Heart left ventricle (tissue), 16 donors: ENCODE measurements around the gene PSG7. TPM values are rescaled to one million over a fixed set of nuclear protein-coding genes. Genes with fewer than 3 reads are reported as not detected.
A peak's percentile ranks its signal among the peaks of the same experiment; 100 is the strongest.
"Not testable (repeated sequence)": the region's sequence is repeated elsewhere in the genome, so short reads cannot be mapped to it uniquely, and the experiment has no call there.

Experiments
- ATAC-seq, 4 donors: fragments of 200-7000 bp; cut with Tn5 transposase; one replicate each; pipeline ENCODE4 v1.9.1; 2020 to 2022; ENCODE audit warnings: moderate library complexity in 4 of 4, mild to moderate bottlenecking in 3 of 4, moderate number of reproducible peaks in 1 of 4
- DNase-seq, 5 donors: peaks; one replicate each; pipeline ENCODE4 v3.0.0-alpha.2; 2020
- H3K27ac ChIP-seq, 12 donors: fragments of 200-600 bp; sonication (generic) in 4 of 12; one replicate each; pipeline versions ENCODE4 v1.5.0 to v1.8.0; 2016 to 2022; ENCODE audit warnings: mild to moderate bottlenecking in 2 of 12
- H3K27me3 ChIP-seq, 9 donors: fragments of 200-600 bp; sonication (generic) in 2 of 9; one replicate each; pipeline versions ENCODE4 v1.5.1 to v1.8.0; 2016 to 2022; ENCODE audit warnings: mild to moderate bottlenecking in 3 of 9
- H3K36me3 ChIP-seq, 9 donors: fragments of 200-600 bp; sonication (generic) in 2 of 9; one replicate each; pipeline versions ENCODE4 v1.5.0 to v1.8.0; 2018 to 2022; ENCODE audit warnings: mild to moderate bottlenecking in 2 of 9
- H3K4me1 ChIP-seq, 12 donors: fragments of 200-600 bp; sonication (generic) in 4 of 12; one replicate each; pipeline versions ENCODE4 v1.5.0 to v1.8.0; 2016 to 2022; ENCODE audit warnings: mild to moderate bottlenecking in 3 of 12
- H3K4me3 ChIP-seq, 12 donors: fragments of 200-600 bp; sonication (generic) in 4 of 12; one replicate each; pipeline versions ENCODE4 v1.5.0 to v1.8.0; 2017 to 2022; ENCODE audit warnings: mild to moderate bottlenecking in 9 of 12, moderate library complexity in 4 of 12
- H3K9me3 ChIP-seq, 12 donors: fragments of 200-600 bp; sonication (generic) in 4 of 12; one replicate each; pipeline versions ENCODE4 v1.5.0 to v1.8.0; 2016 to 2022; ENCODE audit warnings: mild to moderate bottlenecking in 1 of 12
- POLR2A ChIP-seq, 2 donors: fragments of 450-650 bp; IDR thresholded peaks; one replicate each; pipeline ENCODE4 v1.6.1; 2017; ENCODE audit warnings: antibody characterized with exemption in 2 of 2, mild to moderate bottlenecking in 2 of 2, moderate library complexity in 2 of 2
- WGBS, 4 donors: extraction: QIAGEN DNeasy Blood & Tissue Kit in 2 of 4; methylation state at CpG; one replicate each; pipeline versions ENCODE4 v1.1.5 to v1.1.7; 2013 to 2018; 5-methylcytosine and 5-hydroxymethylcytosine counted together
- intact Hi-C, 10 donors: fragments of 100-400 bp; cut with DNase I; formaldehyde crosslinking; loops; one replicate each; pipeline versions ENCODE4 v1.11.1 to v1.14.2; 2022
- polyA plus RNA-seq, 2 donors: library from polyadenylated mRNA; stranded (reverse); fragments of 200-250 nt; gene quantifications; one replicate each; pipeline ENCODE4 v1.2.3, GENCODE V29; 2013
- total RNA-seq, 9 donors: library from RNA; depleted of rRNA in 2 of 9; stranded (reverse); fragments of >200 nt in 2 of 9; fragmentation: NEBNext Ultra II Directional in 3 of 9; extraction: Animal tissue kit (Norgen Biotek cat#: 25700) in 3 of 9; gene quantifications; one replicate each; pipeline versions ENCODE4 v1.1.0 to v1.2.4, GENCODE V29; 2016 to 2023
- TF ChIP-seq, protein P1 (sequence below), 12 donors: fragments of 200-600 bp; sonication (generic) in 4 of 12; IDR thresholded peaks; one replicate each; pipeline versions ENCODE4 v1.5.0 to v1.8.0; 2018 to 2022; ENCODE audit warnings: antibody characterized with exemption in 12 of 12, mild to moderate bottlenecking in 5 of 12
- donor health status: ischemic (EF 13 %, LVEDD 7.1; RV severe dilation, severe dysfunction).
- donor health status: healthy with polysubstance abuse.
- donor health status: DM: no; HTN: yes; CAD: no.
- donor health status: DM: no; HTN: no; CAD: no.
- donor health status: ischemic (EF 25% LVEDD 6.9; RV normal size, moderate dysfunction).
- donor health status: ischemic (EF 25% LVEDD 5.7; RV mildly dilated, moderate dysfunction).
- donor health status: healthy.
- donor health status: DM: yes; HTN: yes; CAD: no.
- donor health status: ischemic (EF 35%, LVEDD 5.7; RV mildly dilated, moderate dysfunction).
- donor health status: nonischemic (EF 11% LVEDD 7.7; RV severe dilation, severe dysfunction).
- donor health status: DM: yes; HTN: yes; CAD: no.
- donor health status: PGD.
- donor health status: ischemic (EF 29% LVEDD 5.4; RV normal size, mild dysfunction).
- donor health status: nonischemic (EF 23%, LVEDD 6.1; RV moderate dilation, normal function).

The PSG7 gene
- total and polyA plus RNA-seq, 11 donors = not detected

DNA sequence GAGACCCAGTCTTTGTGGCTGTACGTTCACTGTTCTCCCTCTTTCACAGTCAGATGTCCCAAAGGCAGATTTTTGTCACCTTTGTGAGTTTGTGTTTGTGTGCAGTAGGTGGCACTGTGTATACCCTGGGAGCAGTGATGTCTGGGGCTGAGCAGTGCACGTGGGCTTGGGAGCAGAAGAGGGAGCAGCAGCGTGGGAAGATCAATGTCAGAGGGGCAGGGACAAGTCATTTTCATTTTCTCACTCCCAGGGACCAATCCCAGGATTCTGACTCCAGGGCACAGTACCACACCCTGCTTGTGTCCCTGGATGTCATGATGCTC, 17.3 kb downstream of the PSG7 start:
- Histone ChIP-seq H3K9me3 (no peaks in the 10 kb centered on the region), H3K4me1 (no peaks in the 10 kb centered on the region), H3K27me3 (peaks cover 0 to 5% (median 0%) of the 10 kb centered on the region in 9 donors), H3K27ac (no peak overlapping the region), H3K36me3 (no peaks in the 10 kb centered on the region), H3K4me3 (no peak overlapping the region)
- ATAC-seq (no peak), DNase-seq (no peak)
- 5 to 13% (median 8%) methylated on average over 3 of the region's 3 CpGs for WGBS, 4 donors
- intact Hi-C loops = loop anchor here in 1 of 10 donors (10.0 kb wide), 1 partner anchor 165 kb away; the partner anchor contains the start of gene PSG2
- no peak for TF ChIP-seq POLR2A (IDR thresholded peaks at IDR 0.05)
- TF ChIP-seq, protein P1, sequence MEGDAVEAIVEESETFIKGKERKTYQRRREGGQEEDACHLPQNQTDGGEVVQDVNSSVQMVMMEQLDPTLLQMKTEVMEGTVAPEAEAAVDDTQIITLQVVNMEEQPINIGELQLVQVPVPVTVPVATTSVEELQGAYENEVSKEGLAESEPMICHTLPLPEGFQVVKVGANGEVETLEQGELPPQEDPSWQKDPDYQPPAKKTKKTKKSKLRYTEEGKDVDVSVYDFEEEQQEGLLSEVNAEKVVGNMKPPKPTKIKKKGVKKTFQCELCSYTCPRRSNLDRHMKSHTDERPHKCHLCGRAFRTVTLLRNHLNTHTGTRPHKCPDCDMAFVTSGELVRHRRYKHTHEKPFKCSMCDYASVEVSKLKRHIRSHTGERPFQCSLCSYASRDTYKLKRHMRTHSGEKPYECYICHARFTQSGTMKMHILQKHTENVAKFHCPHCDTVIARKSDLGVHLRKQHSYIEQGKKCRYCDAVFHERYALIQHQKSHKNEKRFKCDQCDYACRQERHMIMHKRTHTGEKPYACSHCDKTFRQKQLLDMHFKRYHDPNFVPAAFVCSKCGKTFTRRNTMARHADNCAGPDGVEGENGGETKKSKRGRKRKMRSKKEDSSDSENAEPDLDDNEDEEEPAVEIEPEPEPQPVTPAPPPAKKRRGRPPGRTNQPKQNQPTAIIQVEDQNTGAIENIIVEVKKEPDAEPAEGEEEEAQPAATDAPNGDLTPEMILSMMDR (IDR thresholded peaks at IDR 0.05) = peak in 1 of 12 donors; percentile 3

GRCh38 chr19:42919070-42919756, 17.8 kb downstream of the PSG7 start:
- H3K27me3 ChIP-seq, H3K4me1 ChIP-seq, H3K4me3 ChIP-seq, H3K27ac ChIP-seq, DNase-seq, H3K36me3 ChIP-seq, ATAC-seq, intact Hi-C loops, H3K9me3 ChIP-seq: not testable (repeated sequence)
- 66 to 74% (median 73%) methylated on average over 25 to 26 of the region's 26 CpGs for WGBS, 4 donors
- TF ChIP-seq, protein P1 (IDR thresholded peaks at IDR 0.05) = peak in 4 of 12 donors; percentile 11 to 20 (median 16)

DNA sequence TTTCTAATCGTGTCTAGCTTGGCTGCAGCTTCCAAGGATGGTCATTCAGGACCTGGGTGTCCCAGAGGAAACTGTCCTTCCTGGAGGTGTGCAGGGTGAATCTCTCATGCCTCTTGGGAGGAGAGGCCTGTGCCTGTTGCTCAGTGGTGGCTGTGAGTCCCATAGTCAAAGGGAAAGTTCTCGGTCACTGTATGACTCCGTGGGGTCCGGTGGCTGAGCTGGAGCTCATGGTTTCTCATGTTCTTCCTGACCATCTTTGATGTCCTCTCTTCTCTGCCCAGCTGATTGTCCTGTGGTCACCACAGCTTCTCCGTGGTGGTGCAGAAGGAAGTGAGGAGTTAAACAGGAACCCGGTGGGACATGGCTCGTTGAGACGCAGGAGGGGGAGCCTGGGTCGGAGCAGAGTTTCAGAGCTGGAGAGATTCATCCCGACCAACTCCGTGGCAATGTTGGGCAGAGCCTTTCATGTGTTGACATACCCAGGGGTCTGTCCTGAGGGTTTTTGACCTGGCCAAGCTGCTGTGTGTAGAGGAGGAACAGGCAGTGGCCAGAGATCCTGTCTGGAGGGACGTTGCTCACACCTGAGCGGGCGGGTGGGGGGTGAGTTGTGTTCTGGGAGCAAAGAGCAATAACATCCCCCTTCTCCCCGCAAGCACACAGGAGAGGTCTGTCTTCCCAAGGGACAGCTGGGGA, 18.5 kb downstream of the PSG7 start:
- DNase-seq, H3K4me3 ChIP-seq, H3K9me3 ChIP-seq, H3K27me3 ChIP-seq, H3K36me3 ChIP-seq, ATAC-seq, intact Hi-C loops, H3K4me1 ChIP-seq, H3K27ac ChIP-seq: not testable (repeated sequence)
- WGBS, 4 donors = 75 to 85% (median 78%) methylated on average over 11 to 15 of the region's 15 CpGs

- H3K36me3 ChIP-seq, H3K4me1 ChIP-seq, intact Hi-C loops, H3K27me3 ChIP-seq, DNase-seq, H3K27ac ChIP-seq, H3K9me3 ChIP-seq, ATAC-seq, H3K4me3 ChIP-seq: not testable (repeated sequence)
- 36 to 67% (median 55%) methylated on average over 1 of the region's 1 CpG for WGBS, 4 donors
Measured at GRCh38 chr19:42917634-42918033, 19.4 kb downstream of the PSG7 start, which contains the start of gene PSG6. Gene PSG6, minus strand, starts transcription at chr19:42917894. Its CDS starts 102 bp downstream, at chr19:42917792.

- H3K27ac ChIP-seq, H3K27me3 ChIP-seq, intact Hi-C loops, H3K4me1 ChIP-seq, H3K9me3 ChIP-seq, DNase-seq, H3K4me3 ChIP-seq, ATAC-seq, H3K36me3 ChIP-seq: not testable (repeated sequence)
- WGBS, 4 donors = 76 to 89% (median 83%) methylated on average over 1 of the region's 1 CpG
Measured at GRCh38 chr19:42916931-42917330, 20.1 kb downstream of the PSG7 start.

GRCh38 chr19:42913516-42913915, 23.5 kb downstream of the PSG7 start:
- H3K4me3 ChIP-seq, DNase-seq, H3K27me3 ChIP-seq, intact Hi-C loops, H3K36me3 ChIP-seq, H3K27ac ChIP-seq, H3K4me1 ChIP-seq, H3K9me3 ChIP-seq, ATAC-seq: not testable (repeated sequence)
- 80 to 87% (median 83%) methylated on average over 5 of the region's 5 CpGs for WGBS, 4 donors

DNA sequence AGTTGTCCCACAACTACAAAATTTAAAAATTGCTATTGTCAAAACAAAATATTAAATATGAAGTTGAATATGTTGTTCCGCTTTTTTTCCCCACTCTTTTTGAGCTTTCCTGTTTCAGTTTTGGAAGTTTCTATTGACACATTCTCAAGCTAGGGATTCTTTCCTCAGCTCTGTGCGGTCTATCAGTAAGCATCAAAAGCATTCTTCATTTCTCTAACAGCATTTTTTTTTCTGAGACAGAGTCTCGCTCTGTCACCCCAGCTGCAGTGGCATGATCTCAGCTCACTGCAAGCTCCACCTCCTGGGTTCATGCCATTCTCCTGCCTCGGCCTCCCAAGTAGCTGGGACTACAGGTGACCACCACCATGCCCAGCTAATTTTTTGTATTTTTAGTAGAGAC, 24.1 kb downstream of the PSG7 start:
- WGBS, 4 donors = 74 to 86% (median 85%) methylated on average over 4 of the region's 4 CpGs
- H3K36me3 ChIP-seq, H3K4me3 ChIP-seq, ATAC-seq, intact Hi-C loops, H3K27me3 ChIP-seq, H3K4me1 ChIP-seq, DNase-seq, H3K9me3 ChIP-seq, H3K27ac ChIP-seq: not testable (repeated sequence)

DNA sequence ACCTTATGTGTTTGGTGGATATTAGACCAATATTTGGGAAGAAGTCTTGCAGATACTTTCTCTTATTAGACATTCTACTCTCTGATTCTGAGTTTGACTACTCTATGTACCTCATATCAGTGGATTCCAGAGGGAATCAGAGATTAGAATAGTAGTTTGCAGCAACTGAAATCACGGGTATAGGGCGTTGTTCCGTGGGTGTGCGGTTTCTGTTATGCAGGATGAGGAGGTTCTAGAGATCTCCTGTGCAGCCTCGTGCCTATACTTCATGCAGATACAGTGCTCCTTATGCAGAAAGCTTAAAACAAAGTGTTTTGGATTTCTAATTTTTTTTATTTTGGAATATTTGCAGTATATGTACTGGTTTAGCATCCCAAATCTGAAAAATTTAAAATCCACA, 25.3 kb downstream of the PSG7 start:
- H3K27me3 ChIP-seq, intact Hi-C loops, DNase-seq, H3K4me1 ChIP-seq, ATAC-seq, H3K9me3 ChIP-seq, H3K27ac ChIP-seq, H3K4me3 ChIP-seq, H3K36me3 ChIP-seq: not testable (repeated sequence)
- WGBS, 4 donors = 59 to 76% (median 73%) methylated on average over 5 of the region's 5 CpGs

DNA sequence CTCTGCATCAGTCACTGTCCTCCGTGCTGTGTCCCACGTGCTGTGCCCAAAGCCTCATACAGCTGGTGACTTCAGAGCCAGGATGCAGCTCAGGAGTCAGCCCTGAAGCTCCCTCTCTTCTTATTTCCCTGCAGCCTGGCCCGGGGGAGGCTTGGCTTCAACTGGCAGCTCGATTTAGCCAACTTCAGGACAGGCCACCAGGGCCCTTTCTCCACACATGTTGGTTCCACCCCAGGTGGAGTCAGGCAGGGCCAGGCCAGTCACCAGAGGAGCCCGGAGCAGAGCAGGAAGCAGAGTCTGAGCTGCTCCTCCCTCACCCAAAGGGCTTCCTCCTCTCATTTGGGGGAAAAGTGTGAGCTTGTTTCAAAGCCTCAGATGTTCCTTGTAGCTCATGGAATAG, 30.8 kb downstream of the PSG7 start:
- WGBS, 4 donors = 50 to 61% (median 57%) methylated on average over 5 of the region's 5 CpGs
- H3K4me1 ChIP-seq, H3K4me3 ChIP-seq, H3K36me3 ChIP-seq, H3K27me3 ChIP-seq, H3K27ac ChIP-seq, ATAC-seq, DNase-seq, intact Hi-C loops, H3K9me3 ChIP-seq: not testable (repeated sequence)
